AG09309 (cell line): ENCODE data around the gene ELANE.

Source experiments
- DNase-seq: peaks from one replicate; pipeline ENCODE4 v3.0.0-alpha.2; 2010; ENCODE audit warnings: low read depth
- H3K4me3 ChIP-seq: 2 replicates; pipeline ENCODE4 v1.5.1; 2011; ENCODE audit warnings: mild to moderate bottlenecking, low read depth, low read length, moderate library complexity; ENCODE audit not compliant: control insufficient read depth
- TF ChIP-seq, protein P1 (sequence below): IDR thresholded peaks from 2 replicates; pipeline ENCODE4 v1.5.1; 2011; ENCODE audit warnings: mild to moderate bottlenecking, low read depth, low read length, inconsistent platforms; ENCODE audit not compliant: insufficient read depth, control insufficient read depth; ENCODE audit errors: missing control alignments

Gene ELANE

DNA sequence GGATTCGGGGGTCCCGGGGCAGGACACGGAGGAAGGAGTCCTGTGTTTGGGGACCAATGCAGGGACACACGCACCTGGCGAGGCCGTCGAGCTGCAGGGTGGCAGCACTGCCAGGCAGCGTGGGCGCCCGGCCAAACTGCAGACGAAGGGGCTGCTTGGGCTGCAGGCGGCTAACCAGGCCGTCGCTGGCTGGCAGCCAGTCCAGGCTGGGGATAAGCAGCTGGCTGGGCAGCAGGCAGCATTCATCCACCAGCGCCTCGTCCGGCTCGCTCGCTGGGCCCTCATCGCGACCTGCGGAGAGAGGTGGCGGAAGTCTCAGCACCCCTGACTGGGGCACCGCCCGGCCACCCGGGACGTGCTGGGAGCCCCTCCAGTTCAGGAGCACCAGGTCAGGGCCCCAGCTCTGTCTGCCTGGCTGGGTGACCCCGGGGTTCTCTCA lies 18.9 kb downstream of the ELANE start:
- H3K4me3 ChIP-seq = no peak overlapping the region
- DNase-seq = no peak
- TF ChIP-seq, protein P1, sequence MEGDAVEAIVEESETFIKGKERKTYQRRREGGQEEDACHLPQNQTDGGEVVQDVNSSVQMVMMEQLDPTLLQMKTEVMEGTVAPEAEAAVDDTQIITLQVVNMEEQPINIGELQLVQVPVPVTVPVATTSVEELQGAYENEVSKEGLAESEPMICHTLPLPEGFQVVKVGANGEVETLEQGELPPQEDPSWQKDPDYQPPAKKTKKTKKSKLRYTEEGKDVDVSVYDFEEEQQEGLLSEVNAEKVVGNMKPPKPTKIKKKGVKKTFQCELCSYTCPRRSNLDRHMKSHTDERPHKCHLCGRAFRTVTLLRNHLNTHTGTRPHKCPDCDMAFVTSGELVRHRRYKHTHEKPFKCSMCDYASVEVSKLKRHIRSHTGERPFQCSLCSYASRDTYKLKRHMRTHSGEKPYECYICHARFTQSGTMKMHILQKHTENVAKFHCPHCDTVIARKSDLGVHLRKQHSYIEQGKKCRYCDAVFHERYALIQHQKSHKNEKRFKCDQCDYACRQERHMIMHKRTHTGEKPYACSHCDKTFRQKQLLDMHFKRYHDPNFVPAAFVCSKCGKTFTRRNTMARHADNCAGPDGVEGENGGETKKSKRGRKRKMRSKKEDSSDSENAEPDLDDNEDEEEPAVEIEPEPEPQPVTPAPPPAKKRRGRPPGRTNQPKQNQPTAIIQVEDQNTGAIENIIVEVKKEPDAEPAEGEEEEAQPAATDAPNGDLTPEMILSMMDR = no peak

DNA sequence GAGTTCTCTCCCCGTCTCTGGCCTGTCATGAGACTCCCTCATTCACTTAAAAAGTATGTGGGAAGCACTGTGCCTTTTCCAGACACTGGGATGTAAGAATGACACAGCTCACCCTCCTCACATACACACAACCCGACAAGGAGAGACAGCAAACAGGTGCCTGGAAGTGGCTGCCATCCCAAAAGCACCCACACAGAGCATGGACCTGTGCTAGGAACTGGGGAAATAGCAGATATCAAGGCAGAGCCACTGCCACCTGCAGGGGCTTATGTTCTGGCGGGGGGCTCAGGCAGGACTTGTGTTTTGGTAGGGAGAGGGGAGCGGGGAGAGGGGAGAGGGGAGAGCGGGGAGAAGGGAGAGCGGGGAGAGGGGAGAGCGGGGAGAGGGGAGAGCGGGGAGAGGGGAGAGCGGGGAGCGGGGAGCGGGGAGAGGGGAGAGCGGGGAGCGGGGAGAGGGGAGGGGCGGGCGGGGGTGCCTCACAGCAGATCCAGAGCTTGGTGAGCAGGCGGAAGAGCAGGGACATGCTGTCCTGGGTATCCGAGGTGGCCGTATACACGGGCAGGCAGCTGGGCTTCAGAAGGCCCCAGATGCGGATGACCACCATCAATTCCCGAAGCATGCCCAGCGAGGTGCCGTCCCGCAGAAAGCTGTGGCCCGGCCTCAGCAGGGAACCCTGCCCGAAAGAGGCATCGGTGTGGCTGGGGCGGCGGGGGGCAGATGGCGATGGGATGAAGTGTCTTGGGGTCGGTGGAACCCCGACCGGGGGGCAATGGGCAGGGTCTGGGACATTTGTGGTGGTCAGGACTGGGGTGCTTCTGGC lies 19.6 kb downstream of the ELANE start:
- DNase-seq = no peak
- H3K4me3 ChIP-seq = no peak overlapping the region
- TF ChIP-seq, protein P1 = no peak

DNA sequence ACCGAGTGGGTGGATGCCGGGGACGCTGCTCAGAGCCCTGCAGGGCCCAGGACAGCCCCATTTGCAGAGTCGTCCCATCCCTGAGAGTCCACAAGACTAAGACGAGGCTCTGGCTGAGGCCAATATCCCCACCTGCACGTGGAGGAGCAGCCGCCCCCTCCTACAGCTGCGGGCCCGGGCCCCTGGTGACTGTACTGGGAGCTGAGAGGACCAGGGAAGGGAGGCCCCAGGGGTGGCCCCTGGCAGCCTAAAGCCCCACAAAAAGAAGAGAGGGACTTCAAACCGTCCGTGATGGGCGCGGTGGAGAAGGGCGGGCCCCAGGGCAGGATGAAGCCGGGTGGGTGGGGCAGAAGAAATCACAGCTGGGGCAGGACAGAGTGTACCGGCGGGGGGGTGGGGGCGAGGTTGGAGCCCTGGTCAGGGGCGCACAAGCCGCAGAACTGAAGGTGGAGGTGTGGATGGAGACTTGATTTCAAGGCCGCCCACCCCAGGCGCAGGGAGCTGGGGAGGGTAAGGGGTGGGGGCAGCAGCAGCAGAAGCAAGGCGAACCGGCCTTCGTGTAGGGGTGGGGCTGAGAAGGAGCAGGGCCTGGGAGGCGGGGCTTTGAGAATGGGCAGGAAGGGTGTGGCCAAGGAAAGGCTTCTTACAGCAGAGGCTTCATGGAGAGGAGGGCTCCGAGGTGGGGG lies 20.3 kb downstream of the ELANE start:
- no peak for DNase-seq
- H3K4me3 ChIP-seq = no peak overlapping the region
- TF ChIP-seq, protein P1 = no peak

DNA sequence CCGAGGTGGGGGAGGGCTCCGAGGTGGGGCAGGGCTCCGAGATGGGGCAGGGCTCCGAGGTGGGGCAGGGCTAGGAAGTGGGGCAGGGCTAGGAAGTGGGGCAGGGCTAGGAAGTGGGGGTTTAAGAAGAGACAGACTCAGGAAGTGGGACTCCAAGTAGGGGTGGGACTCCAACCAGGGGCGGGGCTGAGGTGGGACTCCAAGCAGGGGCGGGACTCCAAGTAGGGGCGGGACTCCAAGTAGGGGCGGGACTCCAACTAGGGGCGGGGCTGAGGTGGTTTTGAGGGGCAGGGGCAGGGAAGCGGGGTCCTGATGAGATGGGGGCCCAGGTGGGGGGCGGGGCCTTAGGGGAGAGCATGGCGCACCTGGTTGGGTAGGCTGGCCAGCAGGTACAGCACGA lies 21.0 kb downstream of the ELANE start:
- TF ChIP-seq, protein P1 = no peak
- H3K4me3 ChIP-seq = no peak overlapping the region
- DNase-seq = no peak

DNA sequence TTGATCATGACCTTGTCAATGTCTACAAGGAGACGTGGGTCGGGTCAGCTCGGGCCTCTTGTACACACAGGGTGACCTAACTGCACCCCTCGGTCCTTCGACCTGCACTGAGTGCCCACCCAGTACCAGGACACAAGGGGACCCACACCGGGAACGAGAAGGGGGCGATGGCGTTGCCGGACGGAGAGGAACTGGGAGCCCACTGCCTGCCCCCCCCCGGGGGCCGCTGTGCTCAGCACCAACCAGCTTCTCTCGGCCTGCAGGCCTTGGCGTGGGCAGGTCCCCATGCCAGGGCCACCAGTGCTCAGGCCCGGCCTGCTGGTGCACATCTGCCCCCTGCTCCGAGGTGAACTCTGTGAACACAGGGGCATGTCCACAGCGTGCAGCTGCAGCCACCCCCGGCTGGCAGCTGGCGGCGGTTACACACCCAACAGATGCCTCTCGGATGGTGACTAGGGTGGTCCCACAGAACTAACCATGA lies 21.5 kb downstream of the ELANE start:
- TF ChIP-seq, protein P1 = no peak
- H3K4me3 ChIP-seq = no peak overlapping the region
- no peak for DNase-seq

DNA sequence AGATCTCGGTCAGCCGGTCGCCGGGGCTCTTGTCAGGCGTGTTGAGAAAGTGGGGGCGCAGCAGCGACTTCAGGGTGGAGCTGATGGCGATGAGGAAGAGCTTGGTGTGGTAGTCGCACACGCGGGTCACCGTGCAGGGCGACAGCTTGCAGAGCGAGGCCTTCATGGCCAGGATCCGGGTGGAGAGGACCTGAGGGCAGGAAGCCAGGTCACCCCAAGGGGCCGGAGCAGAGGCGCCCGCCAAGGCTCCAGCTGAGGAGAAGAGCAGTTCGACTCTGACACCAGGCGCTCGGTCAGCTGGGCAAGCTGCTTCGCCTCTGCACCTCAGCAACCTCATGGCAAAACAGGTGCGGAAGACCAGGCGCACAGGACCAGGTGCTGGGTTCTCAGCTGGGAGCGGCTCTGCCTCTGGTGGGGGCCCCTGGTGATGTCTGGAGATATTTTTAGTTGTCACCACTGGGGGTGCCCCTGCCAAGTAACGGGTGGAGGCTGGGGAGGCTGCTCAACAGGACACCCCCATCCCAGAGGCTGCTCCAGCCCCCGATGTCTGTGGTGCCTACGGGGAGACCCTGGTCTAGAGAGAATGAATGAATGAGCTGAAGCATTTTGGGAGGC lies 23.3 kb downstream of the ELANE start:
- no peak overlapping the region for H3K4me3 ChIP-seq
- DNase-seq = no peak
- TF ChIP-seq, protein P1 = no peak
